ENCODE results near the gene NPS. TPM values are rescaled to one million over a fixed set of nuclear protein-coding genes. Genes with fewer than 3 reads are reported as not detected.

The NPS gene
- total RNA-seq, 2 donors from 2014 or later, result not detected

GRCh38 chr10:127564644-127565043 is 15.5 kb downstream of the NPS start:
- Histone ChIP-seq H3K4me1 (ENCODE audit: control insufficient read depth in 1 of 2, low read depth in 2 of 2) (no peaks in the 10 kb centered on the region), H3K4me3 (no peak overlapping the region), H3K27ac (no peak overlapping the region), H3K36me3 (no peaks in the 10 kb centered on the region), H3K9me3 (no peaks in the 10 kb centered on the region), H3K27me3 (replicated peaks; ENCODE audit: insufficient read depth) (no peaks in the 10 kb centered on the region)
- DNase-seq (ENCODE audit: low spot score) (no peak), ATAC-seq (ENCODE audit: insufficient number of reproducible peaks, low FRiP score, low read depth) (no peak)
- TF ChIP-seq, protein P1, sequence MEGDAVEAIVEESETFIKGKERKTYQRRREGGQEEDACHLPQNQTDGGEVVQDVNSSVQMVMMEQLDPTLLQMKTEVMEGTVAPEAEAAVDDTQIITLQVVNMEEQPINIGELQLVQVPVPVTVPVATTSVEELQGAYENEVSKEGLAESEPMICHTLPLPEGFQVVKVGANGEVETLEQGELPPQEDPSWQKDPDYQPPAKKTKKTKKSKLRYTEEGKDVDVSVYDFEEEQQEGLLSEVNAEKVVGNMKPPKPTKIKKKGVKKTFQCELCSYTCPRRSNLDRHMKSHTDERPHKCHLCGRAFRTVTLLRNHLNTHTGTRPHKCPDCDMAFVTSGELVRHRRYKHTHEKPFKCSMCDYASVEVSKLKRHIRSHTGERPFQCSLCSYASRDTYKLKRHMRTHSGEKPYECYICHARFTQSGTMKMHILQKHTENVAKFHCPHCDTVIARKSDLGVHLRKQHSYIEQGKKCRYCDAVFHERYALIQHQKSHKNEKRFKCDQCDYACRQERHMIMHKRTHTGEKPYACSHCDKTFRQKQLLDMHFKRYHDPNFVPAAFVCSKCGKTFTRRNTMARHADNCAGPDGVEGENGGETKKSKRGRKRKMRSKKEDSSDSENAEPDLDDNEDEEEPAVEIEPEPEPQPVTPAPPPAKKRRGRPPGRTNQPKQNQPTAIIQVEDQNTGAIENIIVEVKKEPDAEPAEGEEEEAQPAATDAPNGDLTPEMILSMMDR (IDR thresholded peaks at IDR 0.05), result no peak

- TF ChIP-seq, protein P1 (IDR thresholded peaks at IDR 0.05), result no peak
- Histone ChIP-seq H3K4me1 (ENCODE audit: control insufficient read depth in 1 of 2, low read depth in 2 of 2) (no peaks in the 10 kb centered on the region), H3K4me3 (no peak overlapping the region), H3K27ac (no peak overlapping the region), H3K36me3 (no peaks in the 10 kb centered on the region), H3K9me3 (no peaks in the 10 kb centered on the region), H3K27me3 (replicated peaks; ENCODE audit: insufficient read depth) (no peaks in the 10 kb centered on the region)
- DNase-seq (ENCODE audit: low spot score) (no peak), ATAC-seq (ENCODE audit: insufficient number of reproducible peaks, low FRiP score, low read depth) (no peak)
Observed at GRCh38 chr10:127565583-127565982, 16.5 kb downstream of the NPS start.

- Histone ChIP-seq H3K9me3 (no peaks in the 10 kb centered on the region), H3K36me3 (no peaks in the 10 kb centered on the region), H3K27me3 (replicated peaks; ENCODE audit: insufficient read depth) (no peaks in the 10 kb centered on the region), H3K4me3 (no peak overlapping the region), H3K27ac (no peak overlapping the region), H3K4me1 (ENCODE audit: control insufficient read depth in 1 of 2, low read depth in 2 of 2) (no peaks in the 10 kb centered on the region)
- DNase-seq (ENCODE audit: low spot score) (no peak), ATAC-seq (ENCODE audit: insufficient number of reproducible peaks, low FRiP score, low read depth) (no peak)
- TF ChIP-seq, protein P1 (IDR thresholded peaks at IDR 0.05), result no peak
Observed at GRCh38 chr10:127569210-127569609, 20.1 kb downstream of the NPS start.

DNA sequence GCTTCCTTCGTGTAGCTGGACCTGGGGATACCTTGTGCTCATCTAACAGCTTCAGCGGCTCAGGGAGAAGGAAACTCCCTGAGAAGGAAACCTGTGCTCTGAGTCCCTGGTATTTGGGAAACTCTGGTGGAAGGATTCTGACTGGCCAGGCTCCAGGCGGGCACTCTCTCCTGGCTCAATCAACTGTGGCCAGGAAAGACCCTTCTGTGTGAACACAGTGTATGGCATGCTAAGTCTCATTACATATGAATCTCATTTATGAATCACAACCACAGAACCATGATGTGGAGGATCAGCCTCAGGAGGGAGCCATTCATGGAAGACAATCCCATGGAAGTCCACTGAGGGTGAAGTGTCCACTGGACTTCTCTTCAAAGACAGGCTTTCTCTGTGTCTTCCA is 20.9 kb downstream of the NPS start:
- Histone ChIP-seq H3K4me1 (ENCODE audit: control insufficient read depth in 1 of 2, low read depth in 2 of 2) (no peaks in the 10 kb centered on the region), H3K27me3 (replicated peaks; ENCODE audit: insufficient read depth) (no peaks in the 10 kb centered on the region), H3K9me3 (no peaks in the 10 kb centered on the region), H3K36me3 (no peaks in the 10 kb centered on the region), H3K27ac (no peak overlapping the region), H3K4me3 (no peak overlapping the region)
- TF ChIP-seq, protein P1 (IDR thresholded peaks at IDR 0.05), result no peak
- ATAC-seq (ENCODE audit: insufficient number of reproducible peaks, low FRiP score, low read depth) (no peak), DNase-seq (ENCODE audit: low spot score) (no peak)

- no peak for ATAC-seq (ENCODE audit: insufficient number of reproducible peaks, low FRiP score, low read depth)
Observed at GRCh38 chr10:127571386-127571785, 22.3 kb downstream of the NPS start.

More at GRCh38 chr10:127571386-127571785, 22.3 kb downstream of the NPS start:
- Histone ChIP-seq H3K4me3 (no peak overlapping the region), H3K27ac (no peak overlapping the region), H3K4me1 (ENCODE audit: control insufficient read depth in 1 of 2, low read depth in 2 of 2) (no peaks in the 10 kb centered on the region), H3K9me3 (no peaks in the 10 kb centered on the region), H3K36me3 (no peaks in the 10 kb centered on the region), H3K27me3 (replicated peaks; ENCODE audit: insufficient read depth) (no peaks in the 10 kb centered on the region)
- TF ChIP-seq, protein P1 (IDR thresholded peaks at IDR 0.05), result no peak
- DNase-seq (ENCODE audit: low spot score), result no peak

Data from thoracic aorta (tissue), 2 donors.